Endothelial cell of umbilical vein (primary cell): ENCODE results near the gene MYOZ3. TPM values are rescaled to one million over a fixed set of nuclear protein-coding genes. Genes with fewer than 3 reads are reported as not detected.

Source experiments
- BruUV-seq: library from RNA; stranded (reverse); fragments of 400-500 nt; replicated peaks from 2 replicates; lab custom pipeline; 2021; lab: Mats Ljungman, UMichigan
- CTCF ChIA-PET: fragments of 300-600, 350-600 bp; sonication (Branson Sonifier 250); formaldehyde crosslinking; loops from one replicate; lab custom pipeline; 2021; ENCODE audit warnings: antibody characterized with exemption, inconsistent platforms; lab: Charles Lee
- POLR2A ChIA-PET: fragments of 300-600, 350-600 bp; sonication (Branson Sonifier 250); formaldehyde crosslinking; loops from one replicate; lab custom pipeline; 2021; ENCODE audit warnings: antibody characterized with exemption, inconsistent platforms; lab: Charles Lee
- DNase-seq: peaks from one replicate; pipeline ENCODE4 v3.0.0-alpha.2; 2011; ENCODE audit warnings: low read depth, low spot score
- FAIRE-seq: peaks from 2 replicates; lab custom pipeline; 2011; peaks lifted over from hg19 to GRCh38; lab: Jason Lieb, UNC
- H2AFZ ChIP-seq: 2 replicates; pipeline ENCODE4 v1.6.0; 2012; ENCODE audit warnings: low read depth, low read length, control low read depth, inconsistent platforms
- H3K27ac ChIP-seq: 2 replicates; pipeline ENCODE4 v1.5.1; 2011; ENCODE audit warnings: low read depth, mild to moderate bottlenecking, control low read depth, low read length, moderate library complexity; ENCODE audit not compliant: insufficient read depth
- H3K27me3 ChIP-seq, 2 experiments: 2 replicates each; pipeline versions ENCODE4 v1.6.0 to v1.6.1; 2011; ENCODE audit warnings: low read length in 2 of 2, mixed read lengths in 1 of 2; ENCODE audit not compliant: control insufficient read depth in 2 of 2, insufficient read depth in 2 of 2
- H3K36me3 ChIP-seq, 2 experiments: 2 replicates in 1 of 2; 3 replicates in 1 of 2; pipeline ENCODE4 v1.5.1; 2011; ENCODE audit warnings: low read length in 2 of 2, mild to moderate bottlenecking in 1 of 2, moderate library complexity in 1 of 2; ENCODE audit not compliant: control insufficient read depth in 2 of 2, insufficient read depth in 2 of 2; ENCODE audit errors: extremely low read depth in 1 of 2
- H3K4me1 ChIP-seq: 3 replicates; pipeline ENCODE4 v1.5.1; 2011; ENCODE audit warnings: mild to moderate bottlenecking, low read length; ENCODE audit not compliant: control insufficient read depth, insufficient read depth; ENCODE audit errors: extremely low read depth
- H3K4me2 ChIP-seq: 2 replicates; pipeline ENCODE4 v1.6.1; 2011; ENCODE audit warnings: low read length, control low read depth, mixed read lengths; ENCODE audit not compliant: insufficient read depth
- H3K4me3 ChIP-seq, 3 experiments: fragments of 200-600 bp in 1 of 3; sonication (generic), shearing (Covaris generic) in 1 of 3; replicated peaks in 1 of 3; 2 replicates each; pipeline ENCODE4 v1.5.1; 2011 to 2016; ENCODE audit warnings: control low read depth in 3 of 3, low read length in 3 of 3, mild to moderate bottlenecking in 2 of 3, inconsistent platforms in 1 of 3, low read depth in 1 of 3, moderate library complexity in 1 of 3; ENCODE audit not compliant: insufficient read depth in 1 of 3
- H3K79me2 ChIP-seq: 2 replicates; pipeline ENCODE4 v1.6.0; 2012; ENCODE audit warnings: low read length, inconsistent platforms; ENCODE audit not compliant: control insufficient read depth, insufficient read depth
- H3K9ac ChIP-seq: replicated peaks from 2 replicates; pipeline ENCODE3; 2011; ENCODE audit warnings: low read length, control low read depth; ENCODE audit not compliant: insufficient read depth; ENCODE audit errors: extremely low read depth
- H3K9me1 ChIP-seq: replicated peaks from 3 replicates; pipeline ENCODE4 v1.6.0; 2011; ENCODE audit warnings: mild to moderate bottlenecking, low read length; ENCODE audit not compliant: control insufficient read depth, insufficient read depth; ENCODE audit errors: extremely low read depth
- H3K9me3 ChIP-seq: replicated peaks from 2 replicates; pipeline ENCODE4 v1.5.1; 2012; ENCODE audit warnings: low read length, inconsistent platforms; ENCODE audit not compliant: control insufficient read depth, insufficient read depth
- H4K20me1 ChIP-seq: replicated peaks from 2 replicates; pipeline ENCODE3; 2011; ENCODE audit warnings: mild to moderate bottlenecking, low read length; ENCODE audit not compliant: control insufficient read depth, insufficient read depth; ENCODE audit errors: extremely low read depth
- EZH2 ChIP-seq: IDR thresholded peaks from 2 replicates; pipeline ENCODE4 v1.6.1; 2012; ENCODE audit warnings: borderline replicate concordance, low read depth, mild to moderate bottlenecking, moderate library complexity, low read length, inconsistent platforms; ENCODE audit not compliant: severe bottlenecking
- FOS ChIP-seq: IDR thresholded peaks from 2 replicates; pipeline ENCODE4 v1.6.1; 2011; ENCODE audit warnings: mild to moderate bottlenecking, low read length, moderate library complexity, borderline replicate concordance; ENCODE audit not compliant: insufficient read depth
- GATA2 ChIP-seq: IDR thresholded peaks from 2 replicates; pipeline ENCODE4 v1.7.0; 2011; ENCODE audit warnings: low read depth, mild to moderate bottlenecking, moderate library complexity, mixed read lengths, low read length; ENCODE audit not compliant: insufficient read length, insufficient read depth
- JUN ChIP-seq: IDR thresholded peaks from 2 replicates; pipeline ENCODE4 v1.6.1; 2011; ENCODE audit warnings: borderline replicate concordance, low read depth; ENCODE audit not compliant: insufficient read length, insufficient read depth
- MYC ChIP-seq: IDR thresholded peaks from one replicate; pipeline ENCODE4 v1.6.1; 2011; ENCODE audit warnings: mild to moderate bottlenecking, low read depth, low read length
- POLR2A ChIP-seq: IDR thresholded peaks from 2 replicates; pipeline ENCODE4 v1.6.1; 2012; ENCODE audit warnings: low read depth, mild to moderate bottlenecking, control low read depth, low read length
- POLR2AphosphoS5 ChIP-seq: IDR thresholded peaks from 2 replicates; pipeline ENCODE4 v1.6.1; 2012; ENCODE audit warnings: low read depth, mild to moderate bottlenecking, control low read depth, low read length, moderate library complexity; ENCODE audit not compliant: insufficient read depth
- dilution Hi-C: fragments of 300-500 bp; cut with MboI; formaldehyde crosslinking; loops from one replicate; pipeline ENCODE4 v1.15.0; 2019; ENCODE audit warnings: low sequenced_read_pairs; ENCODE audit not compliant: extremely low pct_ligation_motif_present
- intact Hi-C: fragments of 100-400 bp; cut with micrococcal nuclease; formaldehyde crosslinking; loops from one replicate; pipeline ENCODE4 v1.10.0; 2022
- polyA plus RNA-seq, 4 experiments: library from polyadenylated mRNA; depleted of rRNA in 3 of 4; stranded (reverse) in 3 of 4; unstranded in 1 of 4; fragments of >200 nt; gene quantifications; 2 replicates each; pipeline versions ENCODE4 v1.2.1 to v1.2.3, GENCODE V29; 2011 to 2012; ENCODE audit warnings: missing spikeins in 1 of 4
- total RNA-seq: library from RNA; stranded (reverse); gene quantifications from 2 replicates; pipeline ENCODE4 v1.2.3, GENCODE V29; 2021
- TF ChIP-seq, protein P1 (sequence below): IDR thresholded peaks from 2 replicates; pipeline ENCODE4 v1.6.1; 2011; ENCODE audit not compliant: insufficient read depth, insufficient read length
- TF ChIP-seq, protein P2 (sequence below), 2 donors: IDR thresholded peaks; 1 replicate in 1 of 2; 2 replicates in 1 of 2; pipeline ENCODE4 v1.5.1; 2011; ENCODE audit warnings: low read length in 2 of 2, mild to moderate bottlenecking in 2 of 2, moderate library complexity in 2 of 2, control low read depth in 1 of 2, inconsistent platforms in 1 of 2, low read depth in 1 of 2; ENCODE audit not compliant: insufficient read depth in 1 of 2; ENCODE audit errors: extremely low read depth in 1 of 2

Gene MYOZ3
- total and polyA plus RNA-seq, 2 donors (not counting 3 experiments of a cell fraction or from before 2014, with no cell fraction given): 0.43 to 1.1 TPM

DNA sequence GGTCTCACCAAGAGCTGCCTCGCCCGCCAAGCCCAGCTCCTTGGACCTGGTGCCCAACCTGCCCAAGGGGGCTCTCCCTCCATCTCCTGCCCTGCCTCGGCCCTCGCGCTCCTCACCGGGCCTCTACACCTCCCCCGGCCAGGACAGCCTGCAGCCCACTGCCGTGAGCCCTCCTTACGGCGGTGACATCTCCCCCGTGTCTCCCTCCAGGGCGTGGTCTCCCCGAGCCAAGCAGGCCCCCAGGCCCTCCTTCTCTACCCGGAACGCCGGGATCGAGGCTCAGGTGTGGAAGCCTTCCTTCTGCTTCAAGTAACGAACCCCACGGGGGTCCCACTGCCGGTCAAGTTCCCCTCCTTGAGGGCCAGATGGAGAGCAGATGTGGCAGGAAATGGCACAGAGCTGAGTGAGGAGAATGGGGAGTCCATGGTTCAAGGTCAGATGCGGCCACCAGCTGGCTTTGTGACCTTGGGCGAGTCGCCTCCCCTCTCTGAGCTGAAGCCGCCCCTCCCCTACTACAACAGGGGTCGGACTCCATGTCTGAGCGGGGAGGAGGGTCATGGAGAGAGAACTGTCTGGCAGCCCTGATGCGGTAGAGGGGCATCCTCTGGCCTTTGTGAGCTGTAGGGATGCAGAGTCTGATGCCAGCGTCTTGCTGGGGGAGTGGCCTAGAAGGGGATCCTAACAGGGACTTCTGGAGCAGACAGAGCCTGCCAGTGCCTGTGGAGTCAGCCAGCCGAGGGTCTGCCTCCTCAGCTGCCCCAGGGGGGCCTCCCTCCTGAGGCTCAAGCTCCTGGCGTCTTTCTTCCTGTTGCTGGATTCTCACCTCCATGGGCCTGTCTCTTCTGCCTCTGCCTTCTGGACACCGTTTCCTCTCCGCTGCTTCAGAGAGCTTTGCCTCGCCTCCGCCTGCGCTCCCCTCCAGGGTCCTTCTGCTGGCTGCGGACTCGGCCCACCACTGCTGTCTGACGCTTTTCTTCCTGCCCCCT is 10.7 kb upstream of the MYOZ3 start:
- Histone ChIP-seq H3K4me1 (peaks cover 2% of the 10 kb centered on the region), H3K9me3 (no peaks in the 10 kb centered on the region), H3K36me3 (peaks cover 17 to 65% of the 10 kb centered on the region in 2 experiments), H3K4me2 (no peak overlapping the region), H3K4me3 (no peak overlapping the region), H3K9ac (no peak overlapping the region), H3K27ac (no peak overlapping the region), H3K9me1 (no peaks in the 10 kb centered on the region), H3K79me2 (peaks cover 42% of the 10 kb centered on the region), H2AFZ (no peak overlapping the region), H3K27me3 (no peaks in the 10 kb centered on the region), H4K20me1 (no peaks in the 10 kb centered on the region)
- FAIRE-seq: no peak
- intact Hi-C loops (no loop called here), dilution Hi-C loops (no loop called here)
- TF ChIP-seq GATA2 (no peak), MYC (no peak), EZH2 (no peak), POLR2A (no peak), JUN (no peak), FOS (no peak), POLR2AphosphoS5 (no peak)
- TF ChIP-seq, protein P1, sequence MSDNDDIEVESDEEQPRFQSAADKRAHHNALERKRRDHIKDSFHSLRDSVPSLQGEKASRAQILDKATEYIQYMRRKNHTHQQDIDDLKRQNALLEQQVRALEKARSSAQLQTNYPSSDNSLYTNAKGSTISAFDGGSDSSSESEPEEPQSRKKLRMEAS: no peak
- TF ChIP-seq, protein P2, sequence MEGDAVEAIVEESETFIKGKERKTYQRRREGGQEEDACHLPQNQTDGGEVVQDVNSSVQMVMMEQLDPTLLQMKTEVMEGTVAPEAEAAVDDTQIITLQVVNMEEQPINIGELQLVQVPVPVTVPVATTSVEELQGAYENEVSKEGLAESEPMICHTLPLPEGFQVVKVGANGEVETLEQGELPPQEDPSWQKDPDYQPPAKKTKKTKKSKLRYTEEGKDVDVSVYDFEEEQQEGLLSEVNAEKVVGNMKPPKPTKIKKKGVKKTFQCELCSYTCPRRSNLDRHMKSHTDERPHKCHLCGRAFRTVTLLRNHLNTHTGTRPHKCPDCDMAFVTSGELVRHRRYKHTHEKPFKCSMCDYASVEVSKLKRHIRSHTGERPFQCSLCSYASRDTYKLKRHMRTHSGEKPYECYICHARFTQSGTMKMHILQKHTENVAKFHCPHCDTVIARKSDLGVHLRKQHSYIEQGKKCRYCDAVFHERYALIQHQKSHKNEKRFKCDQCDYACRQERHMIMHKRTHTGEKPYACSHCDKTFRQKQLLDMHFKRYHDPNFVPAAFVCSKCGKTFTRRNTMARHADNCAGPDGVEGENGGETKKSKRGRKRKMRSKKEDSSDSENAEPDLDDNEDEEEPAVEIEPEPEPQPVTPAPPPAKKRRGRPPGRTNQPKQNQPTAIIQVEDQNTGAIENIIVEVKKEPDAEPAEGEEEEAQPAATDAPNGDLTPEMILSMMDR (IDR thresholded peaks at IDR 0.05; ENCODE audit: extremely low read depth in 1 of 2, insufficient read depth in 1 of 2, low read depth in 1 of 2, low read length in 2 of 2): no peak
- POLR2A ChIA-PET: no interaction called here
- no peak for DNase-seq
- CTCF ChIA-PET: interaction anchor here (1.6 to 1.7 kb wide), 2 partner anchors 60 to 197 kb away, joined by 4 to 7 read pairs; no protein-coding TSS in a partner anchor
- no TSS peak for BruUV-seq
